Fibroblast of the aortic adventitia (primary cell): Measurements from ENCODE around the gene SEMA7A. TPM values are rescaled to one million over a fixed set of nuclear protein-coding genes. Genes with fewer than 3 reads are reported as not detected.
"Not testable (repeated sequence)": the region's sequence is repeated elsewhere in the genome, so short reads cannot be mapped to it uniquely, and the experiment has no call there.

Experiments
- DNase-seq: peaks from one replicate; pipeline ENCODE4 v3.0.0-alpha.2; 2010; ENCODE audit warnings: low read depth
- H3K4me3 ChIP-seq: 2 replicates; pipeline ENCODE4 v1.5.1; 2011; ENCODE audit warnings: low read depth, mild to moderate bottlenecking, control low read depth, low read length, moderate library complexity
- total RNA-seq: library from RNA; depleted of rRNA; stranded (reverse); fragments of >200 nt; gene quantifications from 2 replicates; pipeline ENCODE4 v1.2.3, GENCODE V29; 2012; ENCODE audit warnings: low replicate concordance
- TF ChIP-seq, protein P1 (sequence below): IDR thresholded peaks from 2 replicates; pipeline ENCODE4 v1.5.1; 2011; ENCODE audit warnings: mild to moderate bottlenecking, low read length, control low read depth, inconsistent platforms; ENCODE audit not compliant: insufficient read depth

Gene SEMA7A
- total RNA-seq, 1 donor: 7.9 TPM

- TF ChIP-seq, protein P1, sequence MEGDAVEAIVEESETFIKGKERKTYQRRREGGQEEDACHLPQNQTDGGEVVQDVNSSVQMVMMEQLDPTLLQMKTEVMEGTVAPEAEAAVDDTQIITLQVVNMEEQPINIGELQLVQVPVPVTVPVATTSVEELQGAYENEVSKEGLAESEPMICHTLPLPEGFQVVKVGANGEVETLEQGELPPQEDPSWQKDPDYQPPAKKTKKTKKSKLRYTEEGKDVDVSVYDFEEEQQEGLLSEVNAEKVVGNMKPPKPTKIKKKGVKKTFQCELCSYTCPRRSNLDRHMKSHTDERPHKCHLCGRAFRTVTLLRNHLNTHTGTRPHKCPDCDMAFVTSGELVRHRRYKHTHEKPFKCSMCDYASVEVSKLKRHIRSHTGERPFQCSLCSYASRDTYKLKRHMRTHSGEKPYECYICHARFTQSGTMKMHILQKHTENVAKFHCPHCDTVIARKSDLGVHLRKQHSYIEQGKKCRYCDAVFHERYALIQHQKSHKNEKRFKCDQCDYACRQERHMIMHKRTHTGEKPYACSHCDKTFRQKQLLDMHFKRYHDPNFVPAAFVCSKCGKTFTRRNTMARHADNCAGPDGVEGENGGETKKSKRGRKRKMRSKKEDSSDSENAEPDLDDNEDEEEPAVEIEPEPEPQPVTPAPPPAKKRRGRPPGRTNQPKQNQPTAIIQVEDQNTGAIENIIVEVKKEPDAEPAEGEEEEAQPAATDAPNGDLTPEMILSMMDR: no peak
- peak; percentile 32 for DNase-seq
- H3K4me3 ChIP-seq: no peak overlapping the region
Observed at GRCh38 chr15:74392451-74392830, 41.3 kb downstream of the SEMA7A start.

- no peak for DNase-seq
- TF ChIP-seq, protein P1: no peak
- no peak overlapping the region for H3K4me3 ChIP-seq
Observed at GRCh38 chr15:74391582-74392450, 41.9 kb downstream of the SEMA7A start.

DNA sequence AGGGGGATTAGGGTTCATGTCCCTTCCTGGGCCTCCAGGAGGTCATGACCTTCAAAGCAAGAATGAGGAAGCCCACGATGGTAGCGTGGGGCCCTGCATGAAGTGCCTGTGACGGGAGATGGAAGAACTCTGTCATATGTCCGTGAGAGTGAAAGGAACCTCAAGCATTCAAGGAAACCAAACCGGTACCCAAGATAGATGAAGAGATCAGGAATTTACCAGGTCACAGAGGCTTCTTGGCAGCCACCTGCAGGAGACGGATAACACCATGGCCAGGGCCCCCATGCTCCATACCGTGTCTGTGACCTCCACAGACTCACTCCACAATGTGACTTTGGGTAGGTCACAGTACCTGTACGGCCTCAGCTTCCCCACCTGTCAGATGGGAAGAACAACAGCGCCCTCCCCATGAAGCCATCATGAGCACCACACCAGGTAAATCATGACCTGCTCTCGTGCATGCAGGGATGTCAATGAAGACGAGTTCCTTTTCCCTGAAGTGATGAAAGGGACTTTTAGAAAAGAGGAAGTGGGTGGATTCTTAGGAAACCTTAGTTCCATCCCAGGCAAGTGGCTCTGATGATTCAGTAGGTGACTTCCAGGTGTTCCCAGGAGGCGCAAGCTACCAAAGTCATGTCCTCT is 43.0 kb downstream of the SEMA7A start:
- TF ChIP-seq, protein P1: no peak
- no peak overlapping the region for H3K4me3 ChIP-seq
- DNase-seq: no peak

DNA sequence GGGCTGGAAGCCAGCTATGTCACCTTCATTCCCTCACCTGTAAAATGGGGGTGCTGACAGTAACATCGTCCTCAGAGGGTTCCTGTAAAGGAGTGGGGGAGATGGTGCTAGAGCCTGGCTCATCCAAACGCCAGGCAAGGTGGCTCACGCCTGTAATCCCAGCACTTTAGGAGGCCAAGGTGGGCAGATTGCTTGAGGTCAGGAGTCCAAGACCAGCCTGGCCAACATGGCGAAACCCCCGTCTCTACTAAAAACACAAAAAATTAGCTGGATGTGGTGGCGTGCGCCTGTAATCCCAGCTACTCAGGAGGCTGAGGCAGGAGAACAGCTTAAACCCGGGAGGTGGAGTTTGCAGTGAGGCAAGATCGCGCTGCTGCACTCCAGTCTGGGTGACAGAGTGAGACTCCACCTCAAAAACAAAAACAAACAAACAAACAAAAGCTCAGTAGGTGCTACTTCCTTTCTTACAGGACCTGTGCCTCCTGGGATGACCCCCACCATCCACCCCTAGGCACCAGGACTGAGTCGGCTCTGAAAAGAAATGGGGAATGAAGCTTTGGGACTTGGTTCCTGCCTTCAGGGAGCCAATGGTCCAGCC is 43.6 kb downstream of the SEMA7A start:
- not testable (repeated sequence) for H3K4me3 ChIP-seq, DNase-seq

GRCh38 chr15:74389241-74390048 is 44.3 kb downstream of the SEMA7A start:
- TF ChIP-seq, protein P1: no peak
- DNase-seq: no peak
- H3K4me3 ChIP-seq: no peak overlapping the region

GRCh38 chr15:74388363-74388951 is 45.3 kb downstream of the SEMA7A start:
- DNase-seq: no peak
- H3K4me3 ChIP-seq: no peak overlapping the region
- TF ChIP-seq, protein P1: no peak
